GM18507 (cell line): ENCODE data around the gene TSPAN3.

ENCODE experiments used
- DNase-seq: peaks from one replicate; pipeline ENCODE4 v3.0.0; 2011; ENCODE audit warnings: low read depth; ENCODE audit not compliant: insufficient read length; ENCODE audit errors: extremely low spot score
- FAIRE-seq: peaks from 2 replicates; lab custom pipeline; 2011; peaks lifted over from hg19 to GRCh38; lab: Jason Lieb, UNC

Gene TSPAN3

GRCh38 chr15:77026501-77027110, 44.3 kb downstream of the TSPAN3 start:
- no peak for DNase-seq
- no peak for FAIRE-seq

GRCh38 chr15:77025941-77026411, 44.9 kb downstream of the TSPAN3 start:
- DNase-seq (no peak), FAIRE-seq (no peak)

GRCh38 chr15:77025083-77025901, 45.6 kb downstream of the TSPAN3 start:
- FAIRE-seq: no peak

DNA sequence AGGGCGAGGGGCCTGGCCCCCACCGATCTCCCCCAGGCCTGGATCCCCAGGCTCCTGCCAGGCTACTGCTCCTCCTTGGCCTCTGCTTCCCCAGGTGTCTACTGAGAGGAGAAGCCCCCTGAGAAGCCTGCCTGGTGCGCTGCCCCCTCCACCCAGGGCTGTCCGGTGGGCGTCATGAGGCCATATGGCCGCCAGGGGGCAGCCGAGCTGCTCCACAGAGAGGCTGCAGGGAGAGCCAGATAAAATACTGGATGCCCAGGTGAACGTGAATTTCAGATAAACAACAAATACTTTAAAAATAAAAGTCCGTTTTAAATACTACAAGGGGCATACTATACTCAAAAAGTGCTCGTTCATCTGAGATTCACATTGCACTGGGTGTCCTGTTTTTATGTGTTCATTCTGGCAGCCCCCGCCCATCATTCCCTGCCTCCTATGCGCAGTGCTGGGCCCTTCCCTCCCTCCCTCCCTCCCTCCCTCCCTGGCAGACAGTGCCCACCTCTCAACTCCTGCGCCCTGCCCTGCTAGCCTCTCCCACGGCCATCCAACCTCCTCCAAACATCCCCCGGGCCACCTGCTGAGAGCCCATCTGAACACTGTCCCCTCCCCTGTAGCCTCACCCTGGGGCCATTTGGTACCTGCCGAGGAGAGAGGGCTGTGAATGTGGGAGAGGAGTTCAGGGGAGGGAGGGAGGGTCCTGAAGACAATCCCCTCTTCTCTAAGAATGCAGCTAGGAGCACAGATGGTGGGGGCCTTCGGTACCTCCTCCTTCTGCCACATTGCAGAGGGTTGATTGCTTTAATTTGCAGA, 46.4 kb downstream of the TSPAN3 start:
- DNase-seq: peak; percentile 65

More at GRCh38 chr15:77025083-77025901, 45.6 kb downstream of the TSPAN3 start:
- DNase-seq: no peak

GRCh38 chr15:77023576-77024272, 47.2 kb downstream of the TSPAN3 start:
- no peak for FAIRE-seq
- no peak for DNase-seq

More for the DNA sequence above, 46.4 kb downstream of the TSPAN3 start:
- peak; percentile 64 for FAIRE-seq

GRCh38 chr15:77022646-77023575, 48.0 kb downstream of the TSPAN3 start:
- FAIRE-seq (no peak), DNase-seq (no peak)

DNA sequence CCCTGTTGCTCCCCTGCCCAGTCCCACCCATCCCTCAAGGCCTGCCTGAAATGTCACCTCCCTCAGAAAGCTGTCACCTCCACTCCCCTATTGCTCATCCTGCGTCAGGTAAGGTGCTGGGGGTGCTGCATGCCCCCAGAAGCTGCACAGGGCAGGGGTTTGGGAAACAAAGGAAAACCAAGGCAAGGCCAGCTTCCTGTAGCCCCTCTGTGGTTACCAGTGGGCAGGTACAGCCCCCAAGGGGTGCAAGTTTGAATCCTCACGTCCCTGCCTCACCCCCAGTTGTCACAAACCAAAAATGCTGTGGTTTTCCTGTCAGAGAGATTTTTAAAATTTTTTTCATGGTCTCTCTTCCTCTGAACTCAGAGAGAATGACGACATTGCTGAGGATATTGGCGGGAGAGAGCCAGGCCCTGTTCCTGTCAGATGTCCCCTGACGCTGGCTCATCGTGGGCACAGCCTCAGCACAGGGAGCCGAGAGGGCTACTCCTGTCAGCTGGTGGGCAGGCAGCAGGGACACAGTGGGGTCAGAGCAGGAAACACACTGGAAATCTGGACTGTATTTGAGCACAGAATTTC, 49.0 kb downstream of the TSPAN3 start:
- peak; percentile 63 for FAIRE-seq
- no peak for DNase-seq

- no peak for FAIRE-seq
- no peak for DNase-seq
Measured at GRCh38 chr15:77021088-77021481, 49.8 kb downstream of the TSPAN3 start.

GRCh38 chr15:77020348-77021087, 50.4 kb downstream of the TSPAN3 start:
- no peak for DNase-seq
- FAIRE-seq: no peak

- FAIRE-seq: peak; percentile 12
Measured at GRCh38 chr15:77019521-77020331, 51.2 kb downstream of the TSPAN3 start.

GRCh38 chr15:77018796-77019505, 52.0 kb downstream of the TSPAN3 start:
- no peak for FAIRE-seq
- no peak for DNase-seq

More at GRCh38 chr15:77019521-77020331, 51.2 kb downstream of the TSPAN3 start:
- no peak for DNase-seq

DNA sequence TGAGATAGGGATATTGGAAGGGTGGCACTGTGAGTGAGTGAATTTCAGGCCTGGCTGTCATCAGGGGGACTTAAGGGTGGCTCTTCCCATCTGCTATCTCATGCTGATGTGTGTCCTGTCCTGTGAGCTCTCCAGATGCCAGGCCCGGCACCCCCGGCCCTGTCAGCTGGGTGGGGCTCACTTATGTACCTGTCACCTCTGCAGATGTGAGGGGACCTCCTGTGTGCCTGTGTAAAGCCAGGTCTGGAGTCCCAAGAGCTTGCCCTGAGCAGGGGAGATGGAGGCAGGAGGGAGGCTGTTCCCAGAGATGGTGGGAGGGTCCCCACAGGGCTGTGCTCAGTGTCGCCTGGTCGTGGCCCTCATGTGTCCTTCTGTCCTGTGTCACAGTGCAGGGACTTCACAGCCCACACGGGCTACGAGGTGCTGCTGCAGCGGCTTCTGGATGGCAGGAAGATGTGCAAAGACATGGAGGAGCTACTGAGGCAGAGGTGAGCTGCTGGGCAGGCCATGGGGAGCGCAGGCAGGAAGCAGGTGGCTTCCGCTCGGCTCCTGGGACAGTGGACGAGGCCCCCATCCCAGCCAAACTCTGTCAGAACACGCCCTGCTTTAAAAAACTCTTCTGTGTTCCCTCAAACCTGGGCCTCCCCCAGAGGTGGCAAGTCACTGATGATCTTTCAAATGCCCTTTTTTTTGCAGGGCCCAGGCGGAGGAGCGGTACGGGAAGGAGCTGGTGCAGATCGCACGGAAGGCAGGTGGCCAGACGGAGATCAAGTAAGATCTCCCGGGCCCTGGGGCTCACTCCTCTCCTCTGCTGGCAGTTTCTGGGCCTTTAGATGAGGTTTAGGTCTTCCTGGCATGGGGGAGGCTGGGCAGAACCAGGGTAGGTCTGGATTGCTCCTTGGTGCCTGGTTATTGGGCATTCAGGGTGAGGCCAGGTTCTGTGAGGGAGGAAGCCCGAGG, 52.9 kb downstream of the TSPAN3 start:
- FAIRE-seq (no peak), DNase-seq (no peak)

DNA sequence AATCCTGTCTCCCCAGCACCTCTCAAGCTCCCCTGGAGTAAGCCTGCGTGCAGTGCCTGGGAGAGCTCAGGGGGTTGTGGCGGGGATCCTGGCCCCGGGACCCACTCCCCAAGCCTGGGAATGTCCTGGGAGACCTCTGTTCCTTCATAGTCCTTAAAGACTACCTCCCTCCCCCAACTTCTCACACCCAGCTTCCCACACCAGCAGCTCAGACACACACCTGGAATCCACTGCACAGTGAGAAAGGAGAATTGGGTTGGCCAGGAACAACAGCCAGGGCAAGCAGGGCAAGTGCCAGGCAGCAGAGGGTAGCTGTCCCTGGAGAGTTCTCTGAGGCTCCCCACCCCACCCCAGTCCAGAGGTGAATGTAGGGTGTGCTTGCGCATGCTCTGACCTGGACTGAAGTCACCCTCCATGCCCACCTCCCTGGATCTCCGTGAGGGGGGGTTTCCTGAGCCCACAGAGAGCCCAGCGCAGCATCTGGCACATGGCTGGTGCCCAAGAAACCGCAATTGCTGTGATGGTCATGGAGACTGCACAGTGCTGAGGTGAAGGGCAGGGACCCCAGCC, 53.7 kb downstream of the TSPAN3 start:
- DNase-seq: no peak
- no peak for FAIRE-seq

GRCh38 chr15:77016321-77016695, 54.6 kb downstream of the TSPAN3 start:
- DNase-seq (no peak), FAIRE-seq (no peak)
